HPDE6-E6E7 (cell line): Measurements from ENCODE around the gene RAPSN.

Experiments
- DNase-seq: peaks from one replicate; pipeline ENCODE4 v3.0.0; 2011; ENCODE audit warnings: missing footprints; ENCODE audit errors: extremely low spot score

The RAPSN gene

GRCh38 chr11:47390422-47390760 is 58.5 kb downstream of the RAPSN start:
- no peak for DNase-seq

GRCh38 chr11:47389577-47390421 is 59.1 kb downstream of the RAPSN start:
- DNase-seq = no peak

- no peak for DNase-seq
Measured at GRCh38 chr11:47388697-47389576, 60.0 kb downstream of the RAPSN start.

GRCh38 chr11:47387944-47388696 is 60.8 kb downstream of the RAPSN start:
- DNase-seq = no peak
